Ovary (tissue), 9 donors: ENCODE data around the gene ADARB2. TPM values are rescaled to one million over a fixed set of nuclear protein-coding genes. Genes with fewer than 3 reads are reported as not detected.
A peak's percentile ranks its signal among the peaks of the same experiment; 100 is the strongest.

Experiments
- DNase-seq, 5 donors: peaks; one replicate each; pipeline ENCODE4 v3.0.0-alpha.2; 2019 to 2020
- H3K27ac ChIP-seq, 2 donors: fragments of 200-600 bp; one replicate each; pipeline versions ENCODE4 v1.5.1 to v1.8.0; 2019 to 2022
- H3K27me3 ChIP-seq: fragments of 200-600 bp; one replicate; pipeline ENCODE4 v1.8.0; 2022
- H3K36me3 ChIP-seq: fragments of 200-600 bp; sonication (generic); one replicate; pipeline ENCODE4 v1.5.1; 2019
- H3K4me1 ChIP-seq: one replicate; pipeline ENCODE4 v1.8.1; 2013; ENCODE audit warnings: mild to moderate bottlenecking, moderate library complexity; ENCODE audit not compliant: insufficient read depth
- H3K4me3 ChIP-seq: fragments of 200-600 bp; sonication (generic); one replicate; pipeline ENCODE4 v1.5.1; 2017
- H3K9me3 ChIP-seq, 2 donors: fragments of 200-600 bp in 1 of 2; sonication (generic) in 1 of 2; one replicate each; pipeline versions ENCODE4 v1.5.1 to v1.8.1; 2013 to 2019; ENCODE audit warnings: mild to moderate bottlenecking in 1 of 2, moderate library complexity in 1 of 2
- EP300 ChIP-seq: sonication (generic); formaldehyde crosslinking; IDR thresholded peaks from one replicate; pipeline ENCODE4 v1.6.1; 2017; ENCODE audit warnings: antibody characterized with exemption
- POLR2A ChIP-seq: fragments of 450-650 bp; IDR thresholded peaks from one replicate; pipeline ENCODE4 v1.6.1; 2017; ENCODE audit warnings: antibody characterized with exemption, mild to moderate bottlenecking, moderate library complexity
- WGBS, 3 donors: extraction: QIAGEN DNeasy Blood & Tissue Kit in 1 of 3; methylation state at CpG; one replicate each; pipeline versions ENCODE4 v1.1.5 to v1.1.7; 2013 to 2017; 5-methylcytosine and 5-hydroxymethylcytosine counted together
- intact Hi-C, 4 donors: fragments of 100-400 bp; cut with DNase I; formaldehyde crosslinking; loops; one replicate each; pipeline versions ENCODE4 v1.11.0 to v1.15.1; 2022 to 2023
- polyA plus RNA-seq, 2 donors: library from polyadenylated mRNA; stranded (reverse); fragments of 200-250 nt in 1 of 2; fragments of 350-450 nt in 1 of 2; fragmentation: Illumina TruSeq in 1 of 2; extraction: RNeasy Lipid Tissue Mini Kit (QIAGEN cat#74804) in 1 of 2; gene quantifications; one replicate each; pipeline ENCODE4 v1.2.3, GENCODE V29; 2013 to 2014
- total RNA-seq, 7 donors: library from RNA; depleted of rRNA in 2 of 7; stranded (reverse); fragments of >200 nt in 2 of 7; fragmentation: NEBNext Ultra II Directional in 3 of 7; extraction: Animal tissue kit (Norgen Biotek cat#: 25700) in 3 of 7; gene quantifications; one replicate each; pipeline versions ENCODE4 v1.1.0 to v1.2.4, GENCODE V29; 2016 to 2023
- TF ChIP-seq, protein P1 (sequence below), 3 donors: fragments of 450-650 bp in 2 of 3; fragments of 200-600 bp in 1 of 3; IDR thresholded peaks; one replicate each; pipeline versions ENCODE4 v1.5.1 to v1.8.0; 2016 to 2022; ENCODE audit warnings: antibody characterized with exemption in 3 of 3, mild to moderate bottlenecking in 1 of 3
- donor health status: DM: no; HTN: no; CAD: no; lungs with moderate emphysema.
- donor health status: DM: no; HTN: no; CAD: no.
- donor health status: Bipolar disorder and iron deficiency.
- donor health status: DM: yes; HTN: yes; CAD: no.
- donor health status: DM: no; HTN: no; CAD: no.
- donor health status: DM: yes; HTN: yes; CAD: no.

Gene ADARB2
- total and polyA plus RNA-seq, 9 donors, result 0.12 to 2.0 (median 0.36) TPM; not detected in 2

DNA sequence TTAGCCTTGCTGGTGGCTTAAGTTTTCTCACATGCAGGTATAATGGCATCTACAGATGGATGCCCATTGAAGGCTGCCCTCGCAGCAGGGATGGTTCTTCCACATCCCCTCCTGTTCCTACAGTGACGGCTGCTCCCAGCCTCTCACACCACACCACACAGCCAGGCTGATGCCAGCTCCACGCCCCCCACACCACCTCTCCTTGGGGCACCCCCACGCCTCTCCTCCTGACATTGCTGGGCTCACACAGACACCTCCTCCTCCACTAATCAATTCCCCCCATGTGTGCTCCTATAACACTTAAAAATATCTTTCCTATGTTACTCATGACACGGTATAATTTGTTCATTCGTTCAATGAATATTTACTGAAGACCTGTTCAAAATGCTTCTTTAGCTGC is 437.1 kb downstream of the ADARB2 start:
- Histone ChIP-seq H3K27ac (no peak overlapping the region), H3K36me3 (no peaks in the 10 kb centered on the region), H3K27me3 (no peaks in the 10 kb centered on the region), H3K4me3 (no peak overlapping the region), H3K9me3 (no peaks in the 10 kb centered on the region), H3K4me1 (no peaks in the 10 kb centered on the region)
- intact Hi-C loops, result no loop called here
- WGBS, 3 donors, result 69 to 77% (median 74%) methylated on average over 6 of the region's 6 CpGs
- TF ChIP-seq, protein P1, sequence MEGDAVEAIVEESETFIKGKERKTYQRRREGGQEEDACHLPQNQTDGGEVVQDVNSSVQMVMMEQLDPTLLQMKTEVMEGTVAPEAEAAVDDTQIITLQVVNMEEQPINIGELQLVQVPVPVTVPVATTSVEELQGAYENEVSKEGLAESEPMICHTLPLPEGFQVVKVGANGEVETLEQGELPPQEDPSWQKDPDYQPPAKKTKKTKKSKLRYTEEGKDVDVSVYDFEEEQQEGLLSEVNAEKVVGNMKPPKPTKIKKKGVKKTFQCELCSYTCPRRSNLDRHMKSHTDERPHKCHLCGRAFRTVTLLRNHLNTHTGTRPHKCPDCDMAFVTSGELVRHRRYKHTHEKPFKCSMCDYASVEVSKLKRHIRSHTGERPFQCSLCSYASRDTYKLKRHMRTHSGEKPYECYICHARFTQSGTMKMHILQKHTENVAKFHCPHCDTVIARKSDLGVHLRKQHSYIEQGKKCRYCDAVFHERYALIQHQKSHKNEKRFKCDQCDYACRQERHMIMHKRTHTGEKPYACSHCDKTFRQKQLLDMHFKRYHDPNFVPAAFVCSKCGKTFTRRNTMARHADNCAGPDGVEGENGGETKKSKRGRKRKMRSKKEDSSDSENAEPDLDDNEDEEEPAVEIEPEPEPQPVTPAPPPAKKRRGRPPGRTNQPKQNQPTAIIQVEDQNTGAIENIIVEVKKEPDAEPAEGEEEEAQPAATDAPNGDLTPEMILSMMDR (IDR thresholded peaks at IDR 0.05), result no peak
- TF ChIP-seq POLR2A (no peak), EP300 (no peak)
- no peak for DNase-seq

DNA sequence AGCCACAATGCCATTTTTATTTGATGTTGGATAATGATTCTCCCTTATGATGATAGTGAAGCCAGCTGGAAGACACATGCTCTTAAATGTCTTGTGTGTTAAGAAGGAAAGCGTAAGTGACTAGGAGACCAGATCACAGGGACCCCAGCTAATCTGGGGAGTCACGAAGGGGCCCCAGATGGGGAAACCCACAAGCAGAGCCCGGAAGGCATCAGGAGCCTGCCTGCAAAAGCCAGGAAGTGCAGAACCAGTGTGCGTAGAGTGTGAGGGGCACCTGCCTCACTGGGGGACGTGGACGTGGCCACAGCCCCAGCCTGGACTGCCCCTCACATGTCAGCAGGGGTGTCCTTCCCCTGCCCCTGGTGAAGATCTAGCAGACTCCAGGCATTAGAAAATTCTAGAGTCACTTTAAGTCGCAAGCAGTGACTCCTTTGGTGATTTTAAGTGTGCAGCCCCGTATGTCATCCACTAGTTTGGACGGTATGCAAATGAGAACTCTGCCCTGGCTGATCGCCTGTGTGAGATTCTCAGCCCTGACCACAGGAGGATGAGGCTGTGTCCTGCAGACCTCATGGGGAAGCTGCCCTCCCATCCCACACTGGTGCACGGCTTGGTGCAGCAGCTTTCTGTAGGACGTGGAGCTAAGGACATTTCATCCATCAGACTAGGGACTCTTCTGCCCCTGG is 438.1 kb downstream of the ADARB2 start:
- no peak for DNase-seq
- Histone ChIP-seq H3K27ac (no peak overlapping the region), H3K36me3 (no peaks in the 10 kb centered on the region), H3K4me1 (no peaks in the 10 kb centered on the region), H3K4me3 (no peak overlapping the region), H3K27me3 (no peaks in the 10 kb centered on the region), H3K9me3 (no peaks in the 10 kb centered on the region)
- intact Hi-C loops, result no loop called here
- TF ChIP-seq, protein P1 (IDR thresholded peaks at IDR 0.05), result no peak
- TF ChIP-seq POLR2A (no peak), EP300 (no peak)
- WGBS, 3 donors, result 66 to 80% (median 76%) methylated on average over 12 of the region's 12 CpGs

DNA sequence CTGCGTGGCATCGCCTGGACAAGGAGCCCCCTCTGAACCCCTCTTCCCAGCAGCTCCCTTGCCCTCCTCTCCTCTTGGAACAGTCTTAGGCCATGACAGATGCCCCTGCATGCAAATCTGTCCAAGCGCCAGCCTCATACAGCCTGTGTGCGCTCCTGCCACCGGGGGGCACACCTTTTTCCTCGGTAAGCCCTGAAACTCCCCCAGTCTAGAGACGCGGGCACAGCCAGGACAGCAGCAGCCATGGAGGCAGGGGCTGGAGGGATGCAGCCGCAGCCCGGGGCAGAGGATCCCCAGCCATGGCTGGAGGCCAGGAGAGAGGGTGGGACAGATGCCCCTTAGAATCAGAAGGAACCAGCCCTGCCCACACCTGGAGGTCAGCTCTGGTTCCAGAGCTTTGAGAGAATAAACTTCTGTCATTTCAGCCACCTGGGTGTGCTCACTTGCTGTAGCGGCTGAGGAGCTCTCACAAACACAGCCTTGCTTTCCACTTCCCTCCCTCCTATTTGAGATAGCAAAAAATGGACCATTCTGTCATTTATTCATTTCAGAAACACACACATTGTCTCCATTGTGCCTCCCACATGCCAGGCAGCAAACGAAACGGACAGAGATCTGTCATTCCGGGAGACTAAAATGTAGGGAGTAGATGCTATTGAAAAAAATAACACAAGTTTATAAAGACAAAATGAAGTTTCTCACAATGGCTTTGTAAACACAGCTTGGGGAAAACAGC is 439.6 kb downstream of the ADARB2 start:
- Histone ChIP-seq H3K4me3 (no peak overlapping the region), H3K27me3 (no peaks in the 10 kb centered on the region), H3K9me3 (no peaks in the 10 kb centered on the region), H3K27ac (no peak overlapping the region), H3K36me3 (no peaks in the 10 kb centered on the region), H3K4me1 (no peaks in the 10 kb centered on the region)
- no peak for TF ChIP-seq POLR2A
- TF ChIP-seq EP300, result no peak
- TF ChIP-seq, protein P1 (IDR thresholded peaks at IDR 0.05), result no peak
- 13 to 20% (median 16%) methylated on average over 14 of the region's 14 CpGs for WGBS, 3 donors
- intact Hi-C loops, result no loop called here
- peak in 1 of 5 donors; percentile 45 for DNase-seq

DNA sequence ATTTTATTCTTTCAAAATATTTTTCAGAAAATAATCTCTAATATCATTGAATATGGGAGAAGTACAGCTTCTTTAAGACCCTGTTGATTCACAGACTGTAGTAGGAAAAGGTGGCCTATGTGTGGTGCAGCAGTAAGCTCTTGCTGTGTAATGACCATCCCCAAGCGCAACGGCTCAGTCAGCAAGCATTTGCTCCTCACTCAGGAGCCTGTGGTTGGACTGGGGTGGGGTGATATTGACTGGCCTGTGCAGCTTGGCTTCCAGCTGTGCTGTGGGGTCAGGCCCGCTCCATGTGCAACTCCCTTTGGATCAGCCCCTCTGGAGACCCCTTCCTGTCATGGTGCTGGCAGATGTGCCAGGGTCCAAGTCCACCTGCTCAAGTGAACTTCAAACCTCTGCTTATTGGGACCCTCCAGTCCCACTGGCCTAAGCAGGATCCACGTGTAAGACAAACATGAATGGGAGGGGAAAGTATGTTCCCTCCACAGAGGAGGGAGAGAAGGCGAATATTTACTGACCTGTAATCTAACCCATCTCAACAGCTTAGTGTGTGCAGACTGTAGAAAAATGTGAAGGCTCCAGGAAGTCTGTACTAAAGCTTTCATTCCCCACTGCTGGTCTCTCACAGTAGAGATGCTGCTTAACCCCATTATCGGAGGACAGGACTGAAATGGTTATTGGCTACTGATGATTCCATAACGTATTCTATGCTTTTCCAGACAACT is 441.4 kb downstream of the ADARB2 start:
- Histone ChIP-seq H3K36me3 (no peaks in the 10 kb centered on the region), H3K9me3 (no peaks in the 10 kb centered on the region), H3K27ac (no peak overlapping the region), H3K4me3 (no peak overlapping the region), H3K27me3 (no peaks in the 10 kb centered on the region), H3K4me1 (no peaks in the 10 kb centered on the region)
- WGBS, 3 donors, result 87 to 92% (median 90%) methylated on average over 7 of the region's 7 CpGs
- no peak for DNase-seq
- intact Hi-C loops, result no loop called here
- TF ChIP-seq, protein P1 (IDR thresholded peaks at IDR 0.05), result no peak
- TF ChIP-seq EP300 (no peak), POLR2A (no peak)
